Endothelial cell of umbilical vein (primary cell): ENCODE results near the gene NRSN1. TPM values are rescaled to one million over a fixed set of nuclear protein-coding genes. Genes with fewer than 3 reads are reported as not detected.

ENCODE experiments used
- BruUV-seq: library from RNA; stranded (reverse); fragments of 400-500 nt; replicated peaks from 2 replicates; lab custom pipeline; 2021; lab: Mats Ljungman, UMichigan
- CTCF ChIA-PET: fragments of 300-600, 350-600 bp; sonication (Branson Sonifier 250); formaldehyde crosslinking; loops from one replicate; lab custom pipeline; 2021; ENCODE audit warnings: antibody characterized with exemption, inconsistent platforms; lab: Charles Lee
- POLR2A ChIA-PET: fragments of 300-600, 350-600 bp; sonication (Branson Sonifier 250); formaldehyde crosslinking; loops from one replicate; lab custom pipeline; 2021; ENCODE audit warnings: antibody characterized with exemption, inconsistent platforms; lab: Charles Lee
- DNase-seq: peaks from one replicate; pipeline ENCODE4 v3.0.0-alpha.2; 2011; ENCODE audit warnings: low read depth, low spot score
- FAIRE-seq: peaks from 2 replicates; lab custom pipeline; 2011; peaks lifted over from hg19 to GRCh38; lab: Jason Lieb, UNC
- H2AFZ ChIP-seq: 2 replicates; pipeline ENCODE4 v1.6.0; 2012; ENCODE audit warnings: low read depth, low read length, control low read depth, inconsistent platforms
- H3K27ac ChIP-seq: 2 replicates; pipeline ENCODE4 v1.5.1; 2011; ENCODE audit warnings: low read depth, mild to moderate bottlenecking, control low read depth, low read length, moderate library complexity; ENCODE audit not compliant: insufficient read depth
- H3K27me3 ChIP-seq, 2 experiments: 2 replicates each; pipeline versions ENCODE4 v1.6.0 to v1.6.1; 2011; ENCODE audit warnings: low read length in 2 of 2, mixed read lengths in 1 of 2; ENCODE audit not compliant: control insufficient read depth in 2 of 2, insufficient read depth in 2 of 2
- H3K36me3 ChIP-seq, 2 experiments: 2 replicates in 1 of 2; 3 replicates in 1 of 2; pipeline ENCODE4 v1.5.1; 2011; ENCODE audit warnings: low read length in 2 of 2, mild to moderate bottlenecking in 1 of 2, moderate library complexity in 1 of 2; ENCODE audit not compliant: control insufficient read depth in 2 of 2, insufficient read depth in 2 of 2; ENCODE audit errors: extremely low read depth in 1 of 2
- H3K4me1 ChIP-seq: 3 replicates; pipeline ENCODE4 v1.5.1; 2011; ENCODE audit warnings: mild to moderate bottlenecking, low read length; ENCODE audit not compliant: control insufficient read depth, insufficient read depth; ENCODE audit errors: extremely low read depth
- H3K4me2 ChIP-seq: 2 replicates; pipeline ENCODE4 v1.6.1; 2011; ENCODE audit warnings: low read length, control low read depth, mixed read lengths; ENCODE audit not compliant: insufficient read depth
- H3K4me3 ChIP-seq, 3 experiments: fragments of 200-600 bp in 1 of 3; sonication (generic), shearing (Covaris generic) in 1 of 3; replicated peaks in 1 of 3; 2 replicates each; pipeline ENCODE4 v1.5.1; 2011 to 2016; ENCODE audit warnings: control low read depth in 3 of 3, low read length in 3 of 3, mild to moderate bottlenecking in 2 of 3, inconsistent platforms in 1 of 3, low read depth in 1 of 3, moderate library complexity in 1 of 3; ENCODE audit not compliant: insufficient read depth in 1 of 3
- H3K79me2 ChIP-seq: 2 replicates; pipeline ENCODE4 v1.6.0; 2012; ENCODE audit warnings: low read length, inconsistent platforms; ENCODE audit not compliant: control insufficient read depth, insufficient read depth
- H3K9ac ChIP-seq: replicated peaks from 2 replicates; pipeline ENCODE3; 2011; ENCODE audit warnings: low read length, control low read depth; ENCODE audit not compliant: insufficient read depth; ENCODE audit errors: extremely low read depth
- H3K9me1 ChIP-seq: replicated peaks from 3 replicates; pipeline ENCODE4 v1.6.0; 2011; ENCODE audit warnings: mild to moderate bottlenecking, low read length; ENCODE audit not compliant: control insufficient read depth, insufficient read depth; ENCODE audit errors: extremely low read depth
- H3K9me3 ChIP-seq: replicated peaks from 2 replicates; pipeline ENCODE4 v1.5.1; 2012; ENCODE audit warnings: low read length, inconsistent platforms; ENCODE audit not compliant: control insufficient read depth, insufficient read depth
- H4K20me1 ChIP-seq: replicated peaks from 2 replicates; pipeline ENCODE3; 2011; ENCODE audit warnings: mild to moderate bottlenecking, low read length; ENCODE audit not compliant: control insufficient read depth, insufficient read depth; ENCODE audit errors: extremely low read depth
- CTCF ChIP-seq, 2 donors: IDR thresholded peaks; 1 replicate in 1 of 2; 2 replicates in 1 of 2; pipeline ENCODE4 v1.5.1; 2011; ENCODE audit warnings: low read length in 2 of 2, mild to moderate bottlenecking in 2 of 2, moderate library complexity in 2 of 2, control low read depth in 1 of 2, inconsistent platforms in 1 of 2, low read depth in 1 of 2; ENCODE audit not compliant: insufficient read depth in 1 of 2; ENCODE audit errors: extremely low read depth in 1 of 2
- EZH2 ChIP-seq: IDR thresholded peaks from 2 replicates; pipeline ENCODE4 v1.6.1; 2012; ENCODE audit warnings: borderline replicate concordance, low read depth, mild to moderate bottlenecking, moderate library complexity, low read length, inconsistent platforms; ENCODE audit not compliant: severe bottlenecking
- FOS ChIP-seq: IDR thresholded peaks from 2 replicates; pipeline ENCODE4 v1.6.1; 2011; ENCODE audit warnings: mild to moderate bottlenecking, low read length, moderate library complexity, borderline replicate concordance; ENCODE audit not compliant: insufficient read depth
- GATA2 ChIP-seq: IDR thresholded peaks from 2 replicates; pipeline ENCODE4 v1.7.0; 2011; ENCODE audit warnings: low read depth, mild to moderate bottlenecking, moderate library complexity, mixed read lengths, low read length; ENCODE audit not compliant: insufficient read length, insufficient read depth
- JUN ChIP-seq: IDR thresholded peaks from 2 replicates; pipeline ENCODE4 v1.6.1; 2011; ENCODE audit warnings: borderline replicate concordance, low read depth; ENCODE audit not compliant: insufficient read length, insufficient read depth
- MAX ChIP-seq: IDR thresholded peaks from 2 replicates; pipeline ENCODE4 v1.6.1; 2011; ENCODE audit not compliant: insufficient read depth, insufficient read length
- MYC ChIP-seq: IDR thresholded peaks from one replicate; pipeline ENCODE4 v1.6.1; 2011; ENCODE audit warnings: mild to moderate bottlenecking, low read depth, low read length
- POLR2A ChIP-seq: IDR thresholded peaks from 2 replicates; pipeline ENCODE4 v1.6.1; 2012; ENCODE audit warnings: low read depth, mild to moderate bottlenecking, control low read depth, low read length
- POLR2AphosphoS5 ChIP-seq: IDR thresholded peaks from 2 replicates; pipeline ENCODE4 v1.6.1; 2012; ENCODE audit warnings: low read depth, mild to moderate bottlenecking, control low read depth, low read length, moderate library complexity; ENCODE audit not compliant: insufficient read depth
- dilution Hi-C: fragments of 300-500 bp; cut with MboI; formaldehyde crosslinking; loops from one replicate; pipeline ENCODE4 v1.15.0; 2019; ENCODE audit warnings: low sequenced_read_pairs; ENCODE audit not compliant: extremely low pct_ligation_motif_present
- intact Hi-C: fragments of 100-400 bp; cut with micrococcal nuclease; formaldehyde crosslinking; loops from one replicate; pipeline ENCODE4 v1.10.0; 2022
- polyA plus RNA-seq, 4 experiments: library from polyadenylated mRNA; depleted of rRNA in 3 of 4; stranded (reverse) in 3 of 4; unstranded in 1 of 4; fragments of >200 nt; gene quantifications; 2 replicates each; pipeline versions ENCODE4 v1.2.1 to v1.2.3, GENCODE V29; 2011 to 2012; ENCODE audit warnings: missing spikeins in 1 of 4
- total RNA-seq: library from RNA; stranded (reverse); gene quantifications from 2 replicates; pipeline ENCODE4 v1.2.3, GENCODE V29; 2021

NRSN1 gene
- total and polyA plus RNA-seq, 2 donors (not counting 3 experiments of a cell fraction or from before 2014, with no cell fraction given): not detected

GRCh38 chr6:24148684-24149083, 22.7 kb downstream of the NRSN1 start:
- Histone ChIP-seq H3K27ac (no peak overlapping the region), H3K79me2 (no peaks in the 10 kb centered on the region), H3K27me3 (no peaks in the 10 kb centered on the region), H3K9me1 (no peaks in the 10 kb centered on the region), H4K20me1 (no peaks in the 10 kb centered on the region), H3K4me1 (no peaks in the 10 kb centered on the region), H2AFZ (no peak overlapping the region), H3K4me3 (no peak overlapping the region), H3K36me3 (no peaks in the 10 kb centered on the region), H3K9me3 (peaks cover 6% of the 10 kb centered on the region), H3K4me2 (no peak overlapping the region), H3K9ac (no peak overlapping the region)
- BruUV-seq: no TSS peak
- no peak for TF ChIP-seq FOS
- TF ChIP-seq GATA2: no peak
- no peak for TF ChIP-seq MYC
- no peak for TF ChIP-seq POLR2A
- TF ChIP-seq EZH2: no peak
- no peak for TF ChIP-seq MAX
- no peak for TF ChIP-seq POLR2AphosphoS5
- TF ChIP-seq CTCF (IDR thresholded peaks at IDR 0.05; ENCODE audit: extremely low read depth in 1 of 2, insufficient read depth in 1 of 2, low read depth in 1 of 2, low read length in 2 of 2): no peak
- TF ChIP-seq JUN: no peak
- dilution Hi-C loops: no loop called here
- ChIA-PET POLR2A (no interaction called here), CTCF (no interaction called here)
- intact Hi-C loops: no loop called here
- no peak for FAIRE-seq
- DNase-seq: no peak
